ENCODE data around the gene USH1C.

USH1C gene

GRCh38 chr11:17544181-17544622 lies at the start of gene USH1C:
TSS of gene USH1C (minus strand) at chr11:17544416. CDS start at chr11:17544307, 109 bp downstream.
- DNase-seq = no peak

GRCh38 chr11:17593466-17594245 lies 49.4 kb upstream of the USH1C start:
- no peak for DNase-seq

GRCh38 chr11:17591293-17591692 lies 47.1 kb upstream of the USH1C start:
- DNase-seq = no peak

- no peak for DNase-seq
Observed at GRCh38 chr11:17590463-17590862, 46.2 kb upstream of the USH1C start.

GRCh38 chr11:17588721-17589120 lies 44.5 kb upstream of the USH1C start:
- DNase-seq = no peak

- DNase-seq = no peak
Observed at GRCh38 chr11:17588166-17588565, 44.0 kb upstream of the USH1C start.

DNA sequence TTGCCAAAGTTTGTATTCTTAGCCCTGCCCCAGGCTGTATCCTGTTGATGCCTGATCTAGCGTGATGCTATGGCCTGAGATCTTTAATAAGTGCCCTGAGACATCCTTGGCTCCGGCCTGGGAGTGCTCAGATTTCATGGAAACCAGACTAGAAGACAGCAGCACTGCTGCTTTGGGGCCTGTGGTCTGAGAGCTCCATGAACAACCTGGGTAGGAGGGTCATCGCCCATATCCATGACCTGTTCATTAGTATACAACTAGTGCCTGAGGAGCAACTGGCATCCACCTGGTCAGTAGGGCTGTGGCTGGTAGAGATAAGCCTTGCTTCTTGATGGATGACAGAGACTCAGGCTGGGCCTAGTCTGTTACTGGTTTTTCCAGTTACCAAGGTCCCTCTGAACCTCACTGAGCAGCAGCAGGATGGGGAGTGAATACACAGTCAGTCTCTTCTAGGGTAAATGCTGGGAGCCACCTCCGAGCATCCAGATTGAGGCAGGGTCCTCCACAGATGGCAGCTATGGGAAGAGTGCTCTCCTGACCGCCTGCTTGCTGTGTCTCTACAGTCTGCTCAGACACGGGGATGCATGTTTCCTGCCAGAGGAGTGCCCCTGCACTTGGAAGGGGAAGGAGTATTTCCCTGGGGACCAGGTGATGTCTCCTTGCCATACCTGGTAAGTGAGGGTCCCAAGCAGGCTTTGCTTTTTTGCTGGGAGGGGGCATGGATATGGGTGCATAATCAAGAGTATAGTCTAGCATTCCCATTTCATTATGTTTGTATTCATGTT lies 41.9 kb upstream of the USH1C start:
- DNase-seq = no peak

DNA sequence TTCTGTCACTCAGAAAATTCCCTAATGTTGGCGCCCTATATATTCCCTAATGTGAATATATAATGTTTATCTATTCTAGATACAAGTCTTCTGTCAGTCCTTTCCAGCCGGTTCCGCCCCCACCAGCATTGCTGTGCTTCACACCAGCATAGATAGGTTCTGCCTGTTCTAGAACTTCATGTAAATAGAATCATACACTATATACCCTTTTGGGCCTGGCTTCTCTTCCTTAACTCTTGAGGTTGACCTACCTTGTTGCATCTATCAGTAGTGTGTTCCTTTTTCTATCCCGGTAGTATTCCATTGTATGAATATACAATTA lies 37.5 kb upstream of the USH1C start:
- DNase-seq = no peak

DNA sequence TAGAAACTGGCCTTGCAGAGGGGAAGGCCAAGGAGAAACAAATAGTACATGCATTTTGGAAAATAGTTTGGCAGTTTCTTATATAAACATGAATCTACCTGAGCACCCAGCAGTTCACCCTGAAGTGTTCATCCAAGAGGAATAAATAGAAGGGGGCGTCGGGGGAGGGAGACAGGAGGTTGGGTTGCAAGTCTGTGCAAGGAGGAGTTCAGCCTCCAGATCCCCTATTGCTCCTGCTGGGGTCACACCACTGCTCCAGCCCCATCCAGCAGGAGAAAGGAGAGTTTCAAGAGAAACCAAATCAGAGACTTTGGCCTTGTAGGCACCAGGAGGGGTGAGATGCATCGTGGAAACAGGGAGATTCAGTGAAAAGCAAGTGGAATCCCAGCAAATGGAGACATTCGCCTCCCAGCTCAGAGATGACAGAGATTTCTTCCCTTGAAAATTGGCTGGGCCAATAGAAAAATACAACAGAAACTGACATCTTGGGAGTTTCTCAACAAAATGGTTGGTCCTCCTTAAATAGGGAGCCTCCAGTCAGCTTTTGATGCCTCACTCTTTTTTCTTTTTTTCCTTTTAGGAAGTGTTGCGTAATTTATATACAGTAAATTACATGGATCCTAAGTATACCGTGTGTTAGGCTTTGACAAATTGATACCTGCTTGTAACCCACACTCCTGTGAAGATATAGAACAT lies 37.0 kb upstream of the USH1C start:
- DNase-seq = no peak

DNA sequence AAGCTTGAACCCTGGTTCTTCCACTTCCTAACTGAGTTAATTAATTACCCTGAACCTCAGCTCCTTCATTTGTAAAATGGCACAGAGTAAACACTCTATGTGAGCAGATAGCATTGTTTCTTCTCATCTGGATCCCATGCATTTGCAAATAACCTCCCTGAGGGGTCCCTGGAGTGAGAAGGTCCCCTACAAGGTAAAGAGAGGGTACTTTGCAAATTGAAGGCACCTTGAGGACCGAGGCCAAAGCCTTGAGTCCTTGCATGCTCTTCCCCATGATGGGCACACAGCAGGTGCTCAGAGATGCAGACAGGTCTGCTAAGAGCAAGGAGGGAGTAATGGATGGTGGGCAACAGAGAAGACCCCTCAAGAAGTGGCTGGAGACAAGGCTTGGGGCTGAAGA lies 36.1 kb upstream of the USH1C start:
- DNase-seq = no peak

DNA sequence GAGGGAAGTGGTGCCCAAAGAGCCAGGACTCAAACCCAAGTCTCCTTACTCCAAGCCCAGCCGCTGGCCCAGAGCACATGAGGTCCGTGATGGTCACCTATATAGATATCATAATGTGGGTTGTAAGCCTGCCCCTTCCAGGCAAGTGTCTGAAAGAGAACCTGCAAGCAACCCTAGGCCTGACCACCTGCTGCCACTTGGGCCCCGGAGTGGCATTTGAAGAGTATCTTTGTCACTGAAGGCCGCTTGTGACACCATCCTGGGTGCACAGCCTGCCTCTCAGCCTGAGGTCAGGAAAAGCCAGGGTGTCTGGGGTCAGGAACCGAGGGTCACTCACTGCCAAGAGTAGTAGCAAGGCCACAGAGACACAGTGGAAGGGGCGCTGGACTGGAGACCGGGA lies 35.2 kb upstream of the USH1C start:
- DNase-seq = no peak

GRCh38 chr11:17578958-17579357 lies 34.7 kb upstream of the USH1C start:
- no peak for DNase-seq

DNA sequence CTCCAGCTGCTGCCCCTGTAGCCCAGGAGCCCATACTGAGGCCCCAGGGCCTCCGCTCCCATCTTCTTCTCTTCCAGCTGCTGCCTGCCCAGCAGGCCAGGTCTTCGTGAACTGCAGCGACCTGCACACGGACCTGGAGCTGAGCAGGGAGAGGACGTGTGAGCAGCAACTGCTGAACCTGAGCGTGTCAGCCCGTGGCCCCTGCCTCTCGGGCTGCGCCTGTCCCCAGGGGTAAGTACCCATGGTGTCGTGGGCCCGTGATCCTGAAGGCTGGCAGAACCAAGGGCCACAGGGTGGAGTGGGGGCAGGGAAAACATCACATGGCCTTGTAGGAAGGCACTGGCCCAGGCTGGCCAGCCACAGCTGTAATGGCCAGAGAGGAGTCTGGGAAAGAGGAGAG lies 34.1 kb upstream of the USH1C start:
- no peak for DNase-seq

GRCh38 chr11:17575431-17576425 lies 31.5 kb upstream of the USH1C start:
- no peak for DNase-seq

DNA sequence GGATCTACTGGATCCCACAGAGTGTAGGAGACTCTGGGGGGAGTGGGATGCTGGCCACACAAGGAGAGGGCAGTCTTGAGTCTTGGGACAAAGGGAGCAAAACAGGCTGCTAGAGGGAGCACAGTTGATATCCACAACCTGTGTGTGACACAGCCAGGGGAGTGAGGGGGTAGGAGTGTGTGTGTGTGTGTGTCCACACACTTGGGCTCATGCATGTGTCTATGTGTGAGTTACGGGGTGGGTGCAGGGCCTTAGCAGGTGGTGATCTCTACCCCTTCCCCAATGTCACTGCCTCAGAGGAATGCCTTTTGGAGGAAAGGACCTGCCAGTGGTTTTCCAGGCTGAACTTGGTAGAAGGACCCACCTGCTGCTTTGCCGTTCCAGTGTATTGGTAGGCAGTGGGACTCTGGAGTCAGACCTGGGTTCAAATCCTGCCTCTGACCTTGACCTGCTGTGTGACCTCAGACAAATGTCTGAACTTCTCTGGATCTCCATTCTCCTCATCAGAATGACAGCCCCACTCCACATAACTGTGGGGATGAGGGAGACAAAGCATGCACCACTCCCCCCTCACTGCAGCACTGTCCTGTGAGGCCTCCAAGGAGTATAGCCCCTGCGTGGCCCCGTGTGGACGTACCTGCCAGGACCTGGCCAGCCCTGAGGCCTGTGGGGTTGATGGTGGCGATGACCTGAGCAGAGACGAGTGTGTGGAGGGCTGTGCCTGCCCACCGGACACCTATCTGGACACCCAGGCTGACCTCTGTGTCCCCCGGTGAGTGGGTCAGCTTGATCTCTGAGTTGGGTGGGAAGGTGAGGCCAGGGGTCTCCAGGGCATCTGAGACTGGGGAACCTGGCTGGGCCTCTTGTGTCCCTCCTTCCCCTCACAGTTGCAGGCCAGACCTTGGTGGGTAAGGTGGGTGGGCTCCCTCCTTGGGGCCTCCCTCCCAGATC lies 30.2 kb upstream of the USH1C start:
- no peak for DNase-seq

DNA sequence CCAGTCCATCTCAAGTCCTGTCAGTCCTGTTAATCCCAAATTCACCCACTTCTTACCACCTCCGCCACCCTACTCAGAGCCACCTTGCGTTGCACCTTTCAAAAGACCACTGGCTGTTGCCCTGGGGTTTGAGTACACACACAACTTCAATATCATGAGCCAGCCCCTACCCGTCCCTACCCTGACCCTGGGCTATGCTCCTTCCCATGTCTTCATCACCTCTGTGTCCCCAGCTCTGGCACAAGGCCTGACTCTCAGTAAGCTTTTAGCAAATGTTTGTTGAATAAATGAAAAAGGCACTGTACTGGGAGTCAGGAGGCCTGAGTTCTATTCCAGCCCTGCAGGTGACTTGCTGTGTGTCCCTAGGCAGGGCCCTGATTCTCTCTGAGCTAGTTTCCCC lies 29.3 kb upstream of the USH1C start:
- DNase-seq = no peak

DNA sequence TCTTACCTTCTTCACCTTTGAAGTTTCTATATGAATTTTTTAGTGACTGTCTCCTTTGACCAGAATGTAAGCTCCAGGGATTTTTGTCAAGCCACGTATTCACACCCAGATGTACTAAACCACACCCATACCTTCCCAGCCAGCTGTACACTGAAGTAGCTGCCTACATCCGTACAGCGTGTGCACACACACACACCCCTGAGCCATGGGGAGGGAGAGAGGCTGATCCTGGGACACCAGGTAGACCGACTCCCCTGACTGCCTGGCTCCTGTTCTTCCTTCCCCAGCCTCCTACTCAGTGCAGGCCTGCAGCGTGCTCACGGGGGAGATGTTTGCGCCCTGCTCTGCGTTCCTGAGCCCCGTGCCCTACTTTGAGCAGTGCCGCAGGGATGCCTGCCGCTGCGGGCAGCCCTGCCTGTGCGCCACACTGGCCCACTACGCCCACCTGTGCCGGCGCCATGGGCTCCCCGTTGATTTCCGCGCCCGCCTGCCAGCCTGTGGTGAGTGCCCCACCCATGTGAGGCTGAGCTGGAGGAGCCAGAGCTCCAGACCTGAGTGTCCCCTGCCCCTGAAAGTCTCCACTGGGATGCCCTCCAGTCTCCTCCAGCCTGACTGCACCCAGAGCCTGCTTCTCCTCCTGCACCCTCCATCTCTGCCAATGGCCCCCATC lies 28.7 kb upstream of the USH1C start:
- no peak for DNase-seq

DNA sequence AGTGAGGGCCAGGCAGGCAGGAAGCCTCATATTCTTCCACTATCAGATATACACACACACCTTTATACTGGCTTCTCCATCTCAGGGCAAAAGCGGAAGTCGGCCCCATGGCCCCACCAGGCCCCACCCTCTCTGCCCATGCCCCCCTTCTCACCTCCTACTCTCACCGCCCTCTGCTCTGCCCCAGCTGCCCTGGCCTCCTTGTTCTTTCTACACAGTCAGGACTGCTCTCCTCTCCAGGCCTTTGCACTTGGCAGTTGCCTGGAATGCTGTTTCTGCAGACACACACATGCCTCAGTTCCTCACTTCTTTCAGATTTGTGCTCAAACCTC lies 28.1 kb upstream of the USH1C start:
- no peak for DNase-seq

GRCh38 chr11:17571431-17572358 lies 27.5 kb upstream of the USH1C start:
- DNase-seq = no peak

- no peak for DNase-seq
Observed at GRCh38 chr11:17570034-17570433, 25.8 kb upstream of the USH1C start.
